ENCODE results near the gene P2RX1. TPM values are rescaled to one million over a fixed set of nuclear protein-coding genes. Genes with fewer than 3 reads are reported as not detected.

P2RX1 gene
- total and polyA plus RNA-seq, 2 experiments from 2014 or later = 0.31 to 2.2 TPM

DNA sequence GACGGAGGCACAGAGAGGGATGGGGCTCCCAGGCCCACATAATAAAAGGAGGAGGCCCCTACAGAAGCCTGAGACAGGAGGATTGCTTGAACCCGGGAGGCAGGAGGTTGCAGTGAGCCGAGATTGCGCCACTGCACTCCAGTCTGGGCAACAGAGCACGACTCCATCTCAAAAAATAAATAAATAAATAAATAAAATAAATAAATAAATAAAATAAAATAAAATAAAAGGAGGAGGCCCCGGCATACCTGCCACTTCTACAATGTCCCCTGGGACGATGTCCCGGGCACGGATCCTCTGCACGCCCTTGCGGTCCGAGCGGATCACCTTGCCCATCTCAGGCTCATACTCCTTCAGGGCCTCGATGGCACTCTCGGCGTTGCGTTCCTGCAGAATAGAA is 34.7 kb upstream of the P2RX1 start:
- peaks cover 11% of the 10 kb centered on the region for H3K27me3 Mint-ChIP-seq (ENCODE audit: insufficient read depth, low read depth, poor library complexity)

More for the DNA sequence above, 34.7 kb upstream of the P2RX1 start:
- Histone ChIP-seq H3K4me3 (no peak overlapping the region), H3F3A (replicated peaks; ENCODE audit: low read depth) (0 out of 2 replicates have a peak, but pooled peaks cover 2% of the 10 kb centered on the region), H2AFZ (no peak overlapping the region), H3K79me2 (replicated peaks; ENCODE audit: insufficient read depth) (no peaks in the 10 kb centered on the region), H3K27ac (ENCODE audit: low read depth) (no peak overlapping the region), H3K9me2 (ENCODE audit: insufficient read depth) (no peaks in the 10 kb centered on the region), H3K4me1 (ENCODE audit: insufficient read depth) (peaks cover 7% of the 10 kb centered on the region), H3K27me3 (ENCODE audit: insufficient read depth) (no peaks in the 10 kb centered on the region), H3K4me2 (no peak overlapping the region), H3K36me3 (ENCODE audit: insufficient read depth) (no peaks in the 10 kb centered on the region), H4K20me1 (replicated peaks; ENCODE audit: insufficient read depth) (no peaks in the 10 kb centered on the region)
- Mint-ChIP-seq H3K9me3 (no peaks in the 10 kb centered on the region), H3K4me3 (no peak overlapping the region), H3K27ac (no peak overlapping the region), H3K36me3 (ENCODE audit: low read depth) (no peaks in the 10 kb centered on the region; the same call in 2 of the 3 replicates), H3K4me1 (peaks cover 14% of the 10 kb centered on the region; the same call in 2 of the 3 replicates)
- DNase-seq (ENCODE audit: low spot score) = no peak
- no peak for TF ChIP-seq POLR2AphosphoS5 (IDR thresholded peaks at IDR 0.05; ENCODE audit: low read depth)
- TF ChIP-seq, protein P1, sequence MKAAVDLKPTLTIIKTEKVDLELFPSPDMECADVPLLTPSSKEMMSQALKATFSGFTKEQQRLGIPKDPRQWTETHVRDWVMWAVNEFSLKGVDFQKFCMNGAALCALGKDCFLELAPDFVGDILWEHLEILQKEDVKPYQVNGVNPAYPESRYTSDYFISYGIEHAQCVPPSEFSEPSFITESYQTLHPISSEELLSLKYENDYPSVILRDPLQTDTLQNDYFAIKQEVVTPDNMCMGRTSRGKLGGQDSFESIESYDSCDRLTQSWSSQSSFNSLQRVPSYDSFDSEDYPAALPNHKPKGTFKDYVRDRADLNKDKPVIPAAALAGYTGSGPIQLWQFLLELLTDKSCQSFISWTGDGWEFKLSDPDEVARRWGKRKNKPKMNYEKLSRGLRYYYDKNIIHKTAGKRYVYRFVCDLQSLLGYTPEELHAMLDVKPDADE (IDR thresholded peaks at IDR 0.05) = no peak
- TF ChIP-seq ZNF114 (CRISPR knock-in tag; IDR thresholded peaks at IDR 0.05) = no peak
- TF ChIP-seq ZNF331 (CRISPR knock-in tag; IDR thresholded peaks at IDR 0.05; ENCODE audit: low read depth) = no peak
- TF ChIP-seq, protein P2, sequence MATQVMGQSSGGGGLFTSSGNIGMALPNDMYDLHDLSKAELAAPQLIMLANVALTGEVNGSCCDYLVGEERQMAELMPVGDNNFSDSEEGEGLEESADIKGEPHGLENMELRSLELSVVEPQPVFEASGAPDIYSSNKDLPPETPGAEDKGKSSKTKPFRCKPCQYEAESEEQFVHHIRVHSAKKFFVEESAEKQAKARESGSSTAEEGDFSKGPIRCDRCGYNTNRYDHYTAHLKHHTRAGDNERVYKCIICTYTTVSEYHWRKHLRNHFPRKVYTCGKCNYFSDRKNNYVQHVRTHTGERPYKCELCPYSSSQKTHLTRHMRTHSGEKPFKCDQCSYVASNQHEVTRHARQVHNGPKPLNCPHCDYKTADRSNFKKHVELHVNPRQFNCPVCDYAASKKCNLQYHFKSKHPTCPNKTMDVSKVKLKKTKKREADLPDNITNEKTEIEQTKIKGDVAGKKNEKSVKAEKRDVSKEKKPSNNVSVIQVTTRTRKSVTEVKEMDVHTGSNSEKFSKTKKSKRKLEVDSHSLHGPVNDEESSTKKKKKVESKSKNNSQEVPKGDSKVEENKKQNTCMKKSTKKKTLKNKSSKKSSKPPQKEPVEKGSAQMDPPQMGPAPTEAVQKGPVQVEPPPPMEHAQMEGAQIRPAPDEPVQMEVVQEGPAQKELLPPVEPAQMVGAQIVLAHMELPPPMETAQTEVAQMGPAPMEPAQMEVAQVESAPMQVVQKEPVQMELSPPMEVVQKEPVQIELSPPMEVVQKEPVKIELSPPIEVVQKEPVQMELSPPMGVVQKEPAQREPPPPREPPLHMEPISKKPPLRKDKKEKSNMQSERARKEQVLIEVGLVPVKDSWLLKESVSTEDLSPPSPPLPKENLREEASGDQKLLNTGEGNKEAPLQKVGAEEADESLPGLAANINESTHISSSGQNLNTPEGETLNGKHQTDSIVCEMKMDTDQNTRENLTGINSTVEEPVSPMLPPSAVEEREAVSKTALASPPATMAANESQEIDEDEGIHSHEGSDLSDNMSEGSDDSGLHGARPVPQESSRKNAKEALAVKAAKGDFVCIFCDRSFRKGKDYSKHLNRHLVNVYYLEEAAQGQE (IDR thresholded peaks at IDR 0.05; ENCODE audit: unreplicated experiment) = no peak
- TF ChIP-seq, protein P3, sequence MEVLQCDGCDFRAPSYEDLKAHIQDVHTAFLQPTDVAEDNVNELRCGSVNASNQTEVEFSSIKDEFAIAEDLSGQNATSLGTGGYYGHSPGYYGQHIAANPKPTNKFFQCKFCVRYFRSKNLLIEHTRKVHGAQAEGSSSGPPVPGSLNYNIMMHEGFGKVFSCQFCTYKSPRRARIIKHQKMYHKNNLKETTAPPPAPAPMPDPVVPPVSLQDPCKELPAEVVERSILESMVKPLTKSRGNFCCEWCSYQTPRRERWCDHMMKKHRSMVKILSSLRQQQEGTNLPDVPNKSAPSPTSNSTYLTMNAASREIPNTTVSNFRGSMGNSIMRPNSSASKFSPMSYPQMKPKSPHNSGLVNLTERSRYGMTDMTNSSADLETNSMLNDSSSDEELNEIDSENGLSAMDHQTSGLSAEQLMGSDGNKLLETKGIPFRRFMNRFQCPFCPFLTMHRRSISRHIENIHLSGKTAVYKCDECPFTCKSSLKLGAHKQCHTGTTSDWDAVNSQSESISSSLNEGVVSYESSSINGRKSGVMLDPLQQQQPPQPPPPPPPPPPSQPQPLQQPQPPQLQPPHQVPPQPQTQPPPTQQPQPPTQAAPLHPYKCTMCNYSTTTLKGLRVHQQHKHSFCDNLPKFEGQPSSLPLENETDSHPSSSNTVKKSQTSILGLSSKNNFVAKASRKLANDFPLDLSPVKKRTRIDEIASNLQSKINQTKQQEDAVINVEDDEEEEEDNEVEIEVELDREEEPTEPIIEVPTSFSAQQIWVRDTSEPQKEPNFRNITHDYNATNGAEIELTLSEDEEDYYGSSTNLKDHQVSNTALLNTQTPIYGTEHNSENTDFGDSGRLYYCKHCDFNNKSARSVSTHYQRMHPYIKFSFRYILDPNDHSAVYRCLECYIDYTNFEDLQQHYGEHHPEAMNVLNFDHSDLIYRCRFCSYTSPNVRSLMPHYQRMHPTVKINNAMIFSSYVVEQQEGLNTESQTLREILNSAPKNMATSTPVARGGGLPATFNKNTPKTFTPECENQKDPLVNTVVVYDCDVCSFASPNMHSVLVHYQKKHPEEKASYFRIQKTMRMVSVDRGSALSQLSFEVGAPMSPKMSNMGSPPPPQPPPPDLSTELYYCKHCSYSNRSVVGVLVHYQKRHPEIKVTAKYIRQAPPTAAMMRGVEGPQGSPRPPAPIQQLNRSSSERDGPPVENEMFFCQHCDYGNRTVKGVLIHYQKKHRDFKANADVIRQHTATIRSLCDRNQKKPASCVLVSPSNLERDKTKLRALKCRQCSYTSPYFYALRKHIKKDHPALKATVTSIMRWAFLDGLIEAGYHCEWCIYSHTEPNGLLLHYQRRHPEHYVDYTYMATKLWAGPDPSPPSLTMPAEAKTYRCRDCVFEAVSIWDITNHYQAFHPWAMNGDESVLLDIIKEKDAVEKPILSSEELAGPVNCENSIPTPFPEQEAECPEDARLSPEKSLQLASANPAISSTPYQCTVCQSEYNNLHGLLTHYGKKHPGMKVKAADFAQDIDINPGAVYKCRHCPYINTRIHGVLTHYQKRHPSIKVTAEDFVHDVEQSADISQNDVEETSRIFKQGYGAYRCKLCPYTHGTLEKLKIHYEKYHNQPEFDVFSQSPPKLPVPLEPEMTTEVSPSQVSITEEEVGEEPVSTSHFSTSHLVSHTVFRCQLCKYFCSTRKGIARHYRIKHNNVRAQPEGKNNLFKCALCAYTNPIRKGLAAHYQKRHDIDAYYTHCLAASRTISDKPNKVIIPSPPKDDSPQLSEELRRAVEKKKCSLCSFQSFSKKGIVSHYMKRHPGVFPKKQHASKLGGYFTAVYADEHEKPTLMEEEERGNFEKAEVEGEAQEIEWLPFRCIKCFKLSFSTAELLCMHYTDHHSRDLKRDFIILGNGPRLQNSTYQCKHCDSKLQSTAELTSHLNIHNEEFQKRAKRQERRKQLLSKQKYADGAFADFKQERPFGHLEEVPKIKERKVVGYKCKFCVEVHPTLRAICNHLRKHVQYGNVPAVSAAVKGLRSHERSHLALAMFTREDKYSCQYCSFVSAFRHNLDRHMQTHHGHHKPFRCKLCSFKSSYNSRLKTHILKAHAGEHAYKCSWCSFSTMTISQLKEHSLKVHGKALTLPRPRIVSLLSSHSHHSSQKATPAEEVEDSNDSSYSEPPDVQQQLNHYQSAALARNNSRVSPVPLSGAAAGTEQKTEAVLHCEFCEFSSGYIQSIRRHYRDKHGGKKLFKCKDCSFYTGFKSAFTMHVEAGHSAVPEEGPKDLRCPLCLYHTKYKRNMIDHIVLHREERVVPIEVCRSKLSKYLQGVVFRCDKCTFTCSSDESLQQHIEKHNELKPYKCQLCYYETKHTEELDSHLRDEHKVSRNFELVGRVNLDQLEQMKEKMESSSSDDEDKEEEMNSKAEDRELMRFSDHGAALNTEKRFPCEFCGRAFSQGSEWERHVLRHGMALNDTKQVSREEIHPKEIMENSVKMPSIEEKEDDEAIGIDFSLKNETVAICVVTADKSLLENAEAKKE (CRISPR knock-in tag; IDR thresholded peaks at IDR 0.05) = no peak
- TF ChIP-seq EZH2 (IDR thresholded peaks at IDR 0.05; ENCODE audit: low read depth, unreplicated experiment) = no peak
- TF ChIP-seq, protein P4, sequence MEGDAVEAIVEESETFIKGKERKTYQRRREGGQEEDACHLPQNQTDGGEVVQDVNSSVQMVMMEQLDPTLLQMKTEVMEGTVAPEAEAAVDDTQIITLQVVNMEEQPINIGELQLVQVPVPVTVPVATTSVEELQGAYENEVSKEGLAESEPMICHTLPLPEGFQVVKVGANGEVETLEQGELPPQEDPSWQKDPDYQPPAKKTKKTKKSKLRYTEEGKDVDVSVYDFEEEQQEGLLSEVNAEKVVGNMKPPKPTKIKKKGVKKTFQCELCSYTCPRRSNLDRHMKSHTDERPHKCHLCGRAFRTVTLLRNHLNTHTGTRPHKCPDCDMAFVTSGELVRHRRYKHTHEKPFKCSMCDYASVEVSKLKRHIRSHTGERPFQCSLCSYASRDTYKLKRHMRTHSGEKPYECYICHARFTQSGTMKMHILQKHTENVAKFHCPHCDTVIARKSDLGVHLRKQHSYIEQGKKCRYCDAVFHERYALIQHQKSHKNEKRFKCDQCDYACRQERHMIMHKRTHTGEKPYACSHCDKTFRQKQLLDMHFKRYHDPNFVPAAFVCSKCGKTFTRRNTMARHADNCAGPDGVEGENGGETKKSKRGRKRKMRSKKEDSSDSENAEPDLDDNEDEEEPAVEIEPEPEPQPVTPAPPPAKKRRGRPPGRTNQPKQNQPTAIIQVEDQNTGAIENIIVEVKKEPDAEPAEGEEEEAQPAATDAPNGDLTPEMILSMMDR (conservative IDR thresholded peaks at IDR 0.05; ENCODE audit: low read depth in 2 of 2) = no peak
- TF ChIP-seq EZH2phosphoT487 (IDR thresholded peaks at IDR 0.05; ENCODE audit: unreplicated experiment) = no peak
- TF ChIP-seq NANOG (IDR thresholded peaks at IDR 0.05; ENCODE audit: borderline replicate concordance) = no peak
- no peak for TF ChIP-seq CREB1 (CRISPR knock-in tag; IDR thresholded peaks at IDR 0.05; ENCODE audit: low read depth)
- no peak for TF ChIP-seq STAT1 (IDR thresholded peaks at IDR 0.05; ENCODE audit: unreplicated experiment)
- ATAC-seq = no peak
